OCI-LY1 (cell line): ENCODE results near the gene NINJ2.

Experiments
- H2AFZ ChIP-seq: fragments of 200-600 bp; sonication (generic), shearing (Covaris generic); 2 replicates; pipeline ENCODE4 v1.6.0; 2014; ENCODE audit warnings: antibody characterized with exemption, mild to moderate bottlenecking, low read length
- H3F3A ChIP-seq: fragments of 200-600 bp; sonication (generic), shearing (Covaris generic); 2 replicates; pipeline ENCODE4 v1.6.0; 2014; ENCODE audit warnings: mild to moderate bottlenecking, antibody characterized with exemption, low read length, moderate library complexity; ENCODE audit not compliant: insufficient read depth
- H3K27ac ChIP-seq: fragments of 200-600 bp; sonication (generic); 2 replicates; pipeline ENCODE4 v1.5.1; 2014; ENCODE audit warnings: low read length, mixed run types, mild to moderate bottlenecking, low read depth; ENCODE audit not compliant: poor library complexity, severe bottlenecking
- H3K27me3 ChIP-seq: fragments of 200-600 bp; sonication (generic); 2 replicates; pipeline ENCODE4 v1.6.0; 2014; ENCODE audit warnings: antibody characterized with exemption, mild to moderate bottlenecking, low read length, moderate library complexity; ENCODE audit not compliant: insufficient read depth
- H3K36me3 ChIP-seq: fragments of 200-600 bp; sonication (generic); 2 replicates; pipeline ENCODE4 v1.6.1; 2014; ENCODE audit warnings: mild to moderate bottlenecking, antibody characterized with exemption, low read length, moderate library complexity, mixed read lengths; ENCODE audit not compliant: insufficient read depth
- H3K4me1 ChIP-seq: fragments of 200-600 bp; sonication (generic); 2 replicates; pipeline ENCODE4 v1.5.1; 2014; ENCODE audit warnings: mild to moderate bottlenecking, low read length, moderate library complexity; ENCODE audit not compliant: insufficient read depth, severe bottlenecking
- H3K4me2 ChIP-seq: fragments of 200-600 bp; sonication (generic), shearing (Covaris generic); 2 replicates; pipeline ENCODE4 v1.6.1; 2014; ENCODE audit warnings: low read length
- H3K4me3 ChIP-seq: fragments of 200-600 bp; sonication (generic); 2 replicates; pipeline ENCODE4 v1.5.1; 2014; ENCODE audit warnings: low read length, low read depth, mild to moderate bottlenecking, mixed read lengths; ENCODE audit not compliant: poor library complexity, severe bottlenecking
- H3K79me2 ChIP-seq: fragments of 200-600 bp; shearing (Covaris generic); 2 replicates; pipeline ENCODE4 v1.6.1; 2016; ENCODE audit warnings: mixed run types, low read length, mixed read lengths; ENCODE audit not compliant: insufficient read depth
- H3K9ac ChIP-seq: fragments of 200-600 bp; sonication (generic), shearing (Covaris generic); 2 replicates; pipeline ENCODE4 v1.6.1; 2014; ENCODE audit warnings: mild to moderate bottlenecking, low read length, mixed read lengths
- H3K9me2 ChIP-seq: fragments of 200-600 bp; sonication (generic), shearing (Covaris generic); 2 replicates; pipeline ENCODE4 v1.6.1; 2014; ENCODE audit warnings: low read depth, mild to moderate bottlenecking, low read length, mixed read lengths
- H3K9me3 ChIP-seq: fragments of 200-600 bp; shearing (Covaris generic); 2 replicates; pipeline ENCODE4 v1.6.1; 2014; ENCODE audit warnings: low read length, mixed read lengths
- H4K20me1 ChIP-seq: fragments of 200-600 bp; sonication (generic), shearing (Covaris generic); 2 replicates; pipeline ENCODE4 v1.6.0; 2016; ENCODE audit warnings: mild to moderate bottlenecking, low read length; ENCODE audit not compliant: insufficient read depth
- EZH2 ChIP-seq: fragments of 200-600 bp; sonication (generic), shearing (Covaris generic); IDR thresholded peaks from 2 replicates; pipeline ENCODE4 v1.8.0; 2017; ENCODE audit warnings: borderline replicate concordance, mixed run types, mild to moderate bottlenecking, antibody characterized with exemption, low read length, moderate library complexity, mixed read lengths
- TF ChIP-seq, protein P1 (sequence below): fragments of 200-600 bp; sonication (generic), shearing (Covaris generic); IDR thresholded peaks from 2 replicates; pipeline ENCODE4 v1.5.1; 2017; ENCODE audit warnings: mild to moderate bottlenecking, antibody characterized with exemption, low read length, moderate library complexity, mixed read lengths

Gene NINJ2

GRCh38 chr12:640773-641172, 22.5 kb downstream of the NINJ2 start:
- Histone ChIP-seq H3K4me2 (no peak overlapping the region), H3K36me3 (no peaks in the 10 kb centered on the region; the same call in none of the 2 replicates), H3K27ac (peak overlapping the region; percentile 61), H3F3A (peaks cover 24% of the 10 kb centered on the region), H3K9ac (no peak overlapping the region), H3K79me2 (no peaks in the 10 kb centered on the region), H4K20me1 (no peaks in the 10 kb centered on the region), H3K27me3 (no peaks in the 10 kb centered on the region), H2AFZ (no peak overlapping the region), H3K4me1 (peaks cover 66% of the 10 kb centered on the region), H3K9me3 (no peaks in the 10 kb centered on the region), H3K9me2 (no peaks in the 10 kb centered on the region), H3K4me3 (no peak overlapping the region)
- no peak for TF ChIP-seq EZH2
- TF ChIP-seq, protein P1, sequence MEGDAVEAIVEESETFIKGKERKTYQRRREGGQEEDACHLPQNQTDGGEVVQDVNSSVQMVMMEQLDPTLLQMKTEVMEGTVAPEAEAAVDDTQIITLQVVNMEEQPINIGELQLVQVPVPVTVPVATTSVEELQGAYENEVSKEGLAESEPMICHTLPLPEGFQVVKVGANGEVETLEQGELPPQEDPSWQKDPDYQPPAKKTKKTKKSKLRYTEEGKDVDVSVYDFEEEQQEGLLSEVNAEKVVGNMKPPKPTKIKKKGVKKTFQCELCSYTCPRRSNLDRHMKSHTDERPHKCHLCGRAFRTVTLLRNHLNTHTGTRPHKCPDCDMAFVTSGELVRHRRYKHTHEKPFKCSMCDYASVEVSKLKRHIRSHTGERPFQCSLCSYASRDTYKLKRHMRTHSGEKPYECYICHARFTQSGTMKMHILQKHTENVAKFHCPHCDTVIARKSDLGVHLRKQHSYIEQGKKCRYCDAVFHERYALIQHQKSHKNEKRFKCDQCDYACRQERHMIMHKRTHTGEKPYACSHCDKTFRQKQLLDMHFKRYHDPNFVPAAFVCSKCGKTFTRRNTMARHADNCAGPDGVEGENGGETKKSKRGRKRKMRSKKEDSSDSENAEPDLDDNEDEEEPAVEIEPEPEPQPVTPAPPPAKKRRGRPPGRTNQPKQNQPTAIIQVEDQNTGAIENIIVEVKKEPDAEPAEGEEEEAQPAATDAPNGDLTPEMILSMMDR: no peak

DNA sequence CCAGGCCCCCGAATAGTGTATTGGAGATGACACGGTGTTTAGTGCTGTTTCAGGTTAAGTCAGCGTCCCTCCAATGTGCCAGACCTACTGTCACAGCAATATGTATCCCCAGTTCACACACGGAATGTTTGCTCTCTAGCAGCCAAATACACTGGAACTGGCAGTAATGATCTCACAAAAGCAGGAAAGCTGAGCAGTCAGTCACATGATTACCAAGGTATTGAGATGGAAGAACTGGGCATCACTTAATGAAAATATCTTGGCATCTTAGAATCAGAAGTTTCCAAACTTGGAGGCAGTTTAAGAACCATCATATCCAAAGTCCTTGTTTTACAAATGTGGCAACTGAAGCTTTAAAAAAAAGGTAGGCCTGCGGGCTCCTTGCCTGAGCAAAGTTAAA, 23.3 kb downstream of the NINJ2 start:
- peak overlapping the region; percentile 61 for H3K27ac ChIP-seq
- no peaks in the 10 kb centered on the region; the same call in none of the 2 replicates for H3K36me3 ChIP-seq
- no peaks in the 10 kb centered on the region for H4K20me1 ChIP-seq
- H3K79me2 ChIP-seq: no peaks in the 10 kb centered on the region
- H3K4me3 ChIP-seq: no peak overlapping the region
- no peaks in the 10 kb centered on the region for H3K9me2 ChIP-seq
- peaks cover 59% of the 10 kb centered on the region for H3K4me1 ChIP-seq
- H3F3A ChIP-seq: peaks cover 19% of the 10 kb centered on the region
- H3K4me2 ChIP-seq: no peak overlapping the region
- TF ChIP-seq, protein P1: no peak
- no peak for TF ChIP-seq EZH2
- H2AFZ ChIP-seq: no peak overlapping the region
- H3K9me3 ChIP-seq: no peaks in the 10 kb centered on the region
- no peaks in the 10 kb centered on the region for H3K27me3 ChIP-seq
- H3K9ac ChIP-seq: no peak overlapping the region

- Histone ChIP-seq H3K4me1 (peaks cover 54% of the 10 kb centered on the region), H3K27ac (peak overlapping the region; percentile 61), H3K9me3 (no peaks in the 10 kb centered on the region), H2AFZ (no peak overlapping the region), H3K79me2 (no peaks in the 10 kb centered on the region), H3K9me2 (no peaks in the 10 kb centered on the region), H3K4me3 (no peak overlapping the region), H3K27me3 (no peaks in the 10 kb centered on the region), H3F3A (peaks cover 15% of the 10 kb centered on the region), H3K36me3 (no peaks in the 10 kb centered on the region; the same call in none of the 2 replicates), H3K4me2 (0 out of 2 replicates have a peak overlapping the region, but pooled peaks have one; percentile 16), H3K9ac (no peak overlapping the region; the same call in 1 of the 2 replicates), H4K20me1 (no peaks in the 10 kb centered on the region)
- no peak for TF ChIP-seq EZH2
- TF ChIP-seq, protein P1: no peak
Observed at GRCh38 chr12:639566-639965, 23.7 kb downstream of the NINJ2 start.
